PC-9 (cell line): ENCODE data around the gene VILL.

Source experiments
- CTCF ChIP-seq: fragments of 200-600 bp; sonication (generic); conservative IDR thresholded peaks from 2 replicates; pipeline ENCODE4 v1.6.1; 2017; ENCODE audit warnings: mixed run types, antibody characterized with exemption, mild to moderate bottlenecking, moderate library complexity
- EZH2 ChIP-seq: fragments of 200-600 bp; sonication (generic); IDR thresholded peaks from 2 replicates; pipeline ENCODE4 v1.8.0; 2017; ENCODE audit warnings: antibody characterized with exemption, low read depth

- TF ChIP-seq CTCF: no peak
- no peak for TF ChIP-seq EZH2
Observed at GRCh38 chr3:38036286-38036685, 45.7 kb downstream of the VILL start.
